Osteocyte (in vitro differentiated cells): ENCODE results near the gene KLF17. TPM values are rescaled to one million over a fixed set of nuclear protein-coding genes. Genes with fewer than 3 reads are reported as not detected.

Experiments
- DNase-seq: peaks from one replicate; pipeline ENCODE4 v3.0.0; 2021; ENCODE audit warnings: mixed read lengths; ENCODE audit not compliant: unreplicated experiment; ENCODE audit errors: extremely low spot score
- H3K27ac Mint-ChIP-seq: one replicate; pipeline ENCODE4 v1.8.0; 2021; ENCODE audit warnings: mild to moderate bottlenecking, mixed read lengths; ENCODE audit not compliant: unreplicated experiment
- H3K27me3 Mint-ChIP-seq: one replicate; pipeline ENCODE4 v1.8.0; 2021; ENCODE audit warnings: mixed read lengths; ENCODE audit not compliant: unreplicated experiment
- H3K36me3 Mint-ChIP-seq: one replicate; pipeline ENCODE4 v1.8.0; 2021; ENCODE audit warnings: mixed read lengths; ENCODE audit not compliant: unreplicated experiment
- H3K4me1 Mint-ChIP-seq: one replicate; pipeline ENCODE4 v1.8.0; 2021; ENCODE audit warnings: mixed read lengths; ENCODE audit not compliant: unreplicated experiment
- H3K4me3 Mint-ChIP-seq: one replicate; pipeline ENCODE4 v1.8.0; 2021; ENCODE audit warnings: mild to moderate bottlenecking, moderate library complexity, mixed read lengths; ENCODE audit not compliant: unreplicated experiment
- H3K9me3 Mint-ChIP-seq: one replicate; pipeline ENCODE4 v1.8.0; 2021; ENCODE audit warnings: mixed read lengths; ENCODE audit not compliant: unreplicated experiment
- CTCF ChIP-seq: fragments of 200-600 bp; sonication (generic); IDR thresholded peaks from 2 replicates; pipeline ENCODE4 v1.5.0; 2021; ENCODE audit warnings: antibody characterized with exemption, mild to moderate bottlenecking, moderate library complexity
- total RNA-seq: library from RNA; stranded (reverse); gene quantifications from 2 replicates; pipeline ENCODE4 v1.2.1, GENCODE V29; 2021

The KLF17 gene
- total RNA-seq, 1 donor from 2014 or later: not detected

- TF ChIP-seq CTCF: no peak
- no peaks in the 10 kb centered on the region for H3K36me3 Mint-ChIP-seq
- peaks cover 2% of the 10 kb centered on the region for H3K4me1 Mint-ChIP-seq
- no peak overlapping the region for H3K27ac Mint-ChIP-seq
- no peaks in the 10 kb centered on the region for H3K9me3 Mint-ChIP-seq
- no peak overlapping the region for H3K4me3 Mint-ChIP-seq
- peaks cover 47% of the 10 kb centered on the region for H3K27me3 Mint-ChIP-seq
- DNase-seq: no peak
Measured at GRCh38 chr1:44074415-44074814, 44.2 kb upstream of the KLF17 start.

DNA sequence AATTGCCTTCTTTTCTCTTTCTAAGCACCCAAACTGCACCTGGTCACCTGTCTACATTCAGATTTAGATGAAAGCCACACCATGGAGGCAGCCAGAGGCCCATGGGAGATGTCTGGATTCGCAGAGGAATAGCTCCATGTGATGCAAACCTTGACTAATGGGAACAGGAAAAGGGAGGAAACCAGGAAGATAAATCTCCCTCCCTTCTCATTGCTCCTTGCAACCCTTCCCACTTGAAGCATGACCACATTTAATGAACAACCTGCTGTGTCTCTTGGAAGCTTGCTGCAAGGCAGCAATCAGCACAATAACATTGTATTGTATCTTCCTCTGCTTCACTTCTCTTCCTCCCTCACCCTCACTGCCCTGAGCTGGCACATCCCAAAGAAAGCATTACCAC, 42.6 kb upstream of the KLF17 start:
- Mint-ChIP-seq H3K4me1 (peaks cover 2% of the 10 kb centered on the region), H3K36me3 (no peaks in the 10 kb centered on the region), H3K9me3 (no peaks in the 10 kb centered on the region), H3K4me3 (no peak overlapping the region), H3K27me3 (peaks cover 43% of the 10 kb centered on the region), H3K27ac (no peak overlapping the region)
- no peak for TF ChIP-seq CTCF
- DNase-seq: no peak

DNA sequence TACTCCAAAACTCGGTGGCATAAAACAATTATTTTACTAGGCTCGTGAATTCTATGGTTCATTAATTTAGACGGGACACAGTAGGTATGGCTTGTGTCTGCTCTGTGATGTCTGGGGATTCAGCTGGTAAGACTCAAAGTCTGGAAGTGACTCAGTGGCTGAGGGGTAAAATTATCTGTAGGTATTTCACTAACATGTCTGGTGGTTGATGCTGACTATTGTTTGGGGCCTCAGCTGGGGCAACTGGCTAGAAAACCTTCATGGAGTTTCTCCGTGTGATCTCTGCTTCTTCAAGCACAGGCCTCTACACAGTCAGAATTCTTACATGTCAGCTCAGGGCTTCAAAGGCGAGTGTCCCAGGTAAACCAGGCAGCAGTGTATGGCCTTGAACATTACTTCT, 41.2 kb upstream of the KLF17 start:
- H3K4me1 Mint-ChIP-seq: no peaks in the 10 kb centered on the region
- H3K9me3 Mint-ChIP-seq: no peaks in the 10 kb centered on the region
- no peak overlapping the region for H3K4me3 Mint-ChIP-seq
- DNase-seq: no peak
- no peak overlapping the region for H3K27ac Mint-ChIP-seq
- H3K27me3 Mint-ChIP-seq: peaks cover 49% of the 10 kb centered on the region
- no peak for TF ChIP-seq CTCF
- H3K36me3 Mint-ChIP-seq: no peaks in the 10 kb centered on the region

DNA sequence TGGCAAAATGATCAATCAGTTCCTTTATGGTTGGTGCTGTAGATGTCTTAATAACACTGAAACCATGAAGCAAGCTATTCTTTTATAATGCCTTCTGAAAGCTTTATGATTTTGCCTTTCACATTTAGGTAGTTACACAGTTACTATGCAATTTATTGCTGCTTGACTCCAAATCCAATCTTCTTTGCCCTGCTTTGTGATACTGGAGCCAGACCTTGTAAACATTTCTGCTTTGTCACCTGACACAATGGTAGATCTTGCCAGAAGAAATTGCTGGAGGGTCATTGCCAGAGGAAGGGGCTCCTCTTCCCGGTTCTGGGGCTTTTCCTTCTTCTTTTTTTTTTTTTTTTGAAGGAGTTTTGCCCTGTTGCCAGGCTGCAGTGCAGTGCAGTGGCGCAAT, 40.5 kb upstream of the KLF17 start:
- peaks cover 52% of the 10 kb centered on the region for H3K27me3 Mint-ChIP-seq
- H3K36me3 Mint-ChIP-seq: no peaks in the 10 kb centered on the region
- no peak for DNase-seq
- H3K9me3 Mint-ChIP-seq: no peaks in the 10 kb centered on the region
- H3K4me3 Mint-ChIP-seq: no peak overlapping the region
- no peak overlapping the region for H3K27ac Mint-ChIP-seq
- TF ChIP-seq CTCF: no peak
- no peaks in the 10 kb centered on the region for H3K4me1 Mint-ChIP-seq

GRCh38 chr1:44079566-44079965, 39.1 kb upstream of the KLF17 start:
- H3K4me3 Mint-ChIP-seq: no peak overlapping the region

More at GRCh38 chr1:44079566-44079965, 39.1 kb upstream of the KLF17 start:
- no peaks in the 10 kb centered on the region for H3K36me3 Mint-ChIP-seq
- no peaks in the 10 kb centered on the region for H3K9me3 Mint-ChIP-seq
- H3K27me3 Mint-ChIP-seq: peaks cover 42% of the 10 kb centered on the region
- TF ChIP-seq CTCF: no peak
- no peaks in the 10 kb centered on the region for H3K4me1 Mint-ChIP-seq
- no peak for DNase-seq
- no peak overlapping the region for H3K27ac Mint-ChIP-seq
